NCI-H69 (cell line): ENCODE measurements around the gene KCNN3.

Source experiments
- DNase-seq: peaks from one replicate; lab custom pipeline; 2025; lab: John Stamatoyannopoulos, UW

Gene KCNN3

DNA sequence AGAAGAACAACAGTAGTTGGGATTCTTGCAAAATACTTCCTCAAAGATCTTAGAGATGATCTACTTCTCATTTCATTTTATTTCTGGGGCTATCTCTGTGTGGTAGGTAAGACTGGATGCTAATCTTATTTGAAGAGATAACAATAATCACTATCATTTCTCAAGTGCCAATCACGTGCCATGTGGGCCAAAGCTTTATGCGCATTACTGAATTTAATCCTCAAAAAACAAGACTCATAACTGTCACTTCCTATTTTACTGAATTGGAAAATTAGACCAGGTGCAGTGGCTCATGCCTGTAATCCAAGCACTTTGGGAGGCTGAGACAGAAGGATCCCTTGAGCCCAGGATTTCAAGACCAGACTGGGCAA lies 121.7 kb downstream of the KCNN3 start:
- DNase-seq = no peak

DNA sequence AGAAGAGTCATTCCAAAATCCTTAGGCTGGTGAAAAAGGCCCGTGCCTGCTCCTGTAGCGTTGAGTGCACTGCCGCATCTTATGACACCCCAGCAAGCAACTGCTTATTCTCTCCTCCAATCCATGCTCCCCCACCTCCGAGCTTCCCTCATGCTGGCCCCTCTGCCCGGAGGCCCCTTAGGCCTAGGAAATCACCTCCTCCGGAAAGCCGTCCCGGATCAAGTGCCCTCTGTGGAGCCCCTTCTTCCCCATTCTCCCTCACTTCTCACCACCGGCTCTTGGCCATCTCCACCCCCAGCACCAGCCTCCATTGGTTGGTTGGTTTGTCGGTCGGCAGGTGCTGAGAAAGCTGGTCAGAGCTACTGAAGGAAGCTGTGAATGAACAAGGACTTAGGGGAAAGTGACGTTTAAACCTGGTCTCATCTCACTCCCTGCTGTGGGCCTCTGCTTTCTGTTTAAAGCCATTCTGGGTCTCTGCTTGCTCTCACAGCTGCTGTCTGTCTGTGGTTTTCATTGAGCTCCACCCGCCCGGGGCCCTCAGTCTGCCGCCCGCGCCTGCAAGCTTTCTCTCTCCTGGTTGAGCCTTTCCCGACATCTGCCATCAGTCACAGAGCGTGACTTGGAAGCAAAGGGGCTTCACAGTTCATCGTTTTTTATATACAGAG lies 122.2 kb downstream of the KCNN3 start:
- peak; percentile 52 for DNase-seq

GRCh38 chr1:154747380-154747739 lies 122.7 kb downstream of the KCNN3 start:
- DNase-seq = no peak

DNA sequence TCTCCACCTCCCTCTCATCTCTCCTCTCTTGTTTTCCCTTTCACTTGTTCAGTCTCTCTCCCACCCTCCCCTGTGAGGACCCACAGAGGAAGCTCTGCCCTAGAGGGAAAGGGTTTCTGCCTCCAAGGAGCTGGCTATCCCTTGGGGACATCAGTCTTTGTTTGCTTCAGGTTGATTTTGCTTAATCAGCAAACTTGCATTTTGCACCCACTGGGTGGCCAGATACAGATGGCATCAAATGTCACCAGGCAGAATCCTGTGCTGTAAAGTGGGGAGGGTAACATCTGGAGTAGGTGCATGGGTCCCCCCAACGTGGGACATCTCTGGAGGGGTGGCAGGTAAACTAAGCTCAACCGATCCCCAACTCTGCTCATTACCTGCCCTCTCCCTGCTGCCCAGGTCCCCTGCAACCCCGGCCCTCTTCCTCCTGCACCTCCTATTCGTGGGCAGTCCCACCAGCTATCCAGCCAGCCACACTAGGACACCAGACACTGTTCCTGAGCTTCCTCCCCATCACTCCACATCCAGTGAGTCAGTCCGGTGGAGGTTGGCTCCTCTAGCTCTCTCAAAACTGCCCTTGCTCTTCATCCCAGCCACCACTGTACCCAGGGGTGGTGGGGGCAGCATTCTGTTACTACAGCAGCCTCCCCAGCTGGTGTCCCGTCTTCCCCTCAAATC lies 123.3 kb downstream of the KCNN3 start:
- DNase-seq = no peak

DNA sequence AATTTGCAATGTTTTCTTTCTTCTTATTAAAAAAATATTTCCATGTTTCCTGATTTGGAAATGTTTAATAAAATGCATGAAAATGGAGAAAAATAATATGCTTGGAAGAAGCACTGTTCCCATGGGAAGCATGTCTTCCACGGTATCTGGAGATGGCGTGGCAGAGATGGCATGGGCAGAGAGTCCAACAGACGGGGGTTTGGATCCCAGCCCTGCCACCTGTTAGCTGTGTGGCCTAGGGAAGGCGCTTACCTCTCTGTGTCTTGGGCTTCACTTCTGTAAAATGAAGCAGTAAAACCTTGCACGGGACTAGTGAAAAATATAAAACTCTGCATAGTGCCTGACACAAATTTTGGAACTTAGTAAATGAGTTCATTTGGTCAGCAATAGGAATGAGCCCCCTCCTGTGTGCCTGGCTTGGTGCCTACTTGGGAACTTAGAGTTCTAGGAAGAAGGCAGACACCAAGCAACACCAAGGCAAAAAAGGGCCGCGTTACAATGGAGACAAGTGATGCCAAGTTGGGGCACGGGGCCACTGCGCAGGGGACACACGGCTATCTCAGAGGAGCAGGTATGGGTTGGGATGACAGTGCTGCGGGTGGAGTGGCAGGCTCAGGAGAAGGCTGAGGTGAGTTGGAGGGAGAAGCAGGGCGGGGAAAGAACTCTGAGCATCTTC lies 124.2 kb downstream of the KCNN3 start:
- no peak for DNase-seq

DNA sequence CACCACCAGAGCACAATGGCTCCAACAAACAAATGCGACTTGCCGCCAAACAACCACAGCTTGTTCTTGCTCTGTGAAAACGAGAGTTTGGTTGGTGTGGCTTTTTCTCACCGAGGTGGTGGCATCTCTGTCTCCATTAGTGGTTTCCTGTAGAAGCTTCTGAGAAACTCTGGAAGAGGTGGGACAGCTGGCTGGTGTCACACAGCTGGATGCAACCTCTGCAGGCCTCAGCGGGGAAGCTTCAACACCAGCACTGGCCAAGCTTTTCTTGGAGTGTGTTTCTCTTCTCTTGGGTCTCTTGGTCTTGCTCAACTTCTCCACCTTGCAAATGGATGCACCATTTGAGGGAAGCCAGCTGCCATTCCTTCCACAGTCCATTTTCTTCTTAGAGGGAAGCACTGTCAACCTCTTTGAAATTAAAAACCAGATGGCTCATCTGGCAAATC lies 124.8 kb downstream of the KCNN3 start:
- no peak for DNase-seq

- DNase-seq = no peak
Measured at GRCh38 chr1:154744352-154745035, 125.6 kb downstream of the KCNN3 start.

DNA sequence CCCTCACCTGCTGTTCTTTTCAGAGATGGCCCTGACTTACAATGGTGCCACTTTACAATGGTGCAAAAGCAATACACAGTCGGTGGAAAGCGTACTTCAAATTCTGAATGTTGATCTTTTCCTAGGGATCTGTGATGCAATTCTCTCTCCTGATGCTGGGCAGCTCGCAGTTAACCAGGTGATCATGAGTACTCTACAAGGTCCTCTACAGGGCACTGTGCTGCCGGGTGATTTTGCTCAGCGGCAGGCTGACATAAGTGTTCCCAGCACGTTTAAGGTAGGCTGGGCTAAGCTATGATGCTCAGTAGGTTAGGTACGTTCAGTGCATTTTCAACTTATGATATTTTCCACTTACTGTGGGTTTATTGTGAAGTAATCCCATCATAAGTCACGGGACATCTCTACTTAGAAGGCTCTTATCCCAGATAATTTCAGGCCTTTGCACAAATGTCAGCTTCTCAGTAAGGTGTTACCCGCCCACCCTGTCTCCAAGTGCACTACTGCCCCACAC lies 126.5 kb downstream of the KCNN3 start:
- no peak for DNase-seq

GRCh38 chr1:154742606-154743005 lies 127.5 kb downstream of the KCNN3 start:
- DNase-seq = no peak

- DNase-seq = no peak
Measured at GRCh38 chr1:154741741-154742495, 128.2 kb downstream of the KCNN3 start.

DNA sequence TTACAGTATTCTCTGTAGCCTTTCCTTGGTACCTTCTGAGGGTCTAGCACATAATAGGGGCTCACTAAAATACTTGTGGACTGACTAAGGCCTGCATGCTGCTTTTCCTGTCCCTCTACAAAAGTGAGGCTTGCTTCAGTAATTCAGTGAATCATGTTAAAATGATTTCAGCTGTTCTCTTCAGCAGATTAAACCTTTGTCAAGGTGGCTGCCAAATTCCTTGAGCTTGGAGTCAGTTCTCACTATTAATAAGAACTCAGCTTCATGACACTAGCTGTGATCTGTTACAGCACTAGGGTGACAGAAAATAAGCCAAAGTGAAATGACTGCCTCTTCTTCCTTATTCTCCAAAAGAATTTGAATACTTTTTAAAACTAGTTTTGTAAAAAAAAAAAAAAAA lies 128.8 kb downstream of the KCNN3 start:
- DNase-seq = no peak

DNA sequence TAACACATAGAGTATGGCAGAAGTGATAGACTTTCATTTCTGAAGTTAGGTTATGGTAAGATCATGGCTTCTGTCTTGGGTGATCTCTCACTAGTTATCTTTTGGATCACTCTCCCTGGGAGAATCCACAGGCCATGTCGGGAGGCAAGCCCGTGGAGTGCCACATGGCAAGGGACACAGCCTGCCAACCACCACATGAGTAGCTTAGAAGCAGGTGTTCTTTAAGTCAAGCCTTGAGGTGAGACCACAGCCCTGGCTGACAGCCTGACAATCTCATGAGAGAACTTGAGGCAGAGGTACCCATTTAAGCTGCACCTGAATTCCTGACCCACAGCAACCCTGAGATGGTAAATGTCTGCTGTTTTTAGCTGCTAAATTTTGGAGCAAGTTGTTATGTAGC lies 130.4 kb downstream of the KCNN3 start:
- DNase-seq = no peak

GRCh38 chr1:154736841-154737240 lies 133.2 kb downstream of the KCNN3 start:
- no peak for DNase-seq

DNA sequence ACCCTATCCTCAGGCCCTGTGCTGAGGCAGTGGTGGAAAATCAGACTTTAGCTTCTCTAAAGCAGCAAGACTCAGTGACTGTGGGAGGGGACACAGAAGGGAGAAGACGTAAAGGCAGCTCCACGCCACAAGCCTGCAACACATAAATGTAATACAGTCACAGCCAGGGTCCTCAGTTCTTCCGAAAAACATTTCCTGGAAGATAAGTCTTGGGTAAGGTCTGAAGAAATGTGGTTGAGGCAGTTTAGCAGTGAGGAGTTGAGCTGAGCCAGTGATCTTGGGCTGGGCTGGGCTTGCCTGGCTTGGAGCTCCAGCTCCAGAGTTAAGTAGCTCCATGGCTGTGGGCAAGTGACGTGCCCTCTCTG lies 134.3 kb downstream of the KCNN3 start:
- DNase-seq = no peak

DNA sequence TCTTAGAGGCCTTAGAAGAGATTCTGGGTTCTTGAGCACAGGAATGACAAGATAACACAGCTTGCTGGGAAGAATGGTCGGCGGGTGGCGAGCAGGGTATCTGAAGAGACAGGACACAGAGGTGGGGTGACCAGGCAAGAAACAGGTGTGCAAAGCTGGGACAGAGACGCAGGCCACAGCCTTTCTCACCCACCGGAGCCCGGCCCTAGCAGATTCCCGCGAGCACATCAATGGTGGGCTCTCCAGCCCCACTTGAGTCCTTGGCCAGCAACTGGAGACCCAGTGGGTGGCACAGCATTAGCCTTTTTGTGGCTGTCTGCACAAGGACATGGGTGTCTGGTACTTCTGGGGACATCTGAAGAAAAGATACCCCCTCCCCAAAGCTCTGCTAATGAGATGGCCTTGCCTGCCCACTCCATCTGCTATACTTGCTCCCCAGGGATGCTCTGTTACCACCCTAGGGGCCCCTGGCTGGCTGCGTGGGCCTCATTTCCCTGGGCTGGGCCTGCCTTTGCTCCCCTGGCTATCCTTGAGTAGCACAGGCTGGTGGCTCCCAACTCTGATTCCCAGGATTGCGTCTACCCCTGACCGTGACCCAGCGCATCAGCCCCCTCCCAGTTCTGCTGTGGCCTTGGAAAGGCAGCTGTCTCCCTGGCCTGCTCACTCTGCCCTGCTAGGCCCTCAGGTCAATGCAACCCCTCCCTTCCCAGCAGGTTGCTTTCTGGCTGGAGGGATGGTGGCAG lies 134.8 kb downstream of the KCNN3 start:
- DNase-seq = no peak

DNA sequence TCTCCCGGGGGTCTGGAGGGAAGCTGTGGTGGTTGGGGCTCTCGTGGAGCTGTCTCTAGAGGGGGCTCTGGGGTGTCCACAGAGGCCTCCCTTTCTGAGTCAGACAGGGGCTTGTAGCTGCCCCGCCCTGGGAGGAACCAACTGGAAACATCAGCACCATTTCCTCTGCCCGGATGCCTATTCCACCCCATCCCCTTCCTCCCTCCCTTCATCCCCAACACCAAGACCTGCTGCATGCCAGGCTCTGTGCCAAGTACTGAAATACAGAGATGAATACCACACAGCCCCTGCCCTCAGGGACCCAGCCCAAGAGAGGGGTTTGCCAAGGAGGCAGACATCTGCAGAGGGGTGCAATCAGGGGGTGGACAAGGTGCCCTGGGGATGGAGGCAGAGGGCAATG lies 136.5 kb downstream of the KCNN3 start:
- peak; percentile 18 for DNase-seq

DNA sequence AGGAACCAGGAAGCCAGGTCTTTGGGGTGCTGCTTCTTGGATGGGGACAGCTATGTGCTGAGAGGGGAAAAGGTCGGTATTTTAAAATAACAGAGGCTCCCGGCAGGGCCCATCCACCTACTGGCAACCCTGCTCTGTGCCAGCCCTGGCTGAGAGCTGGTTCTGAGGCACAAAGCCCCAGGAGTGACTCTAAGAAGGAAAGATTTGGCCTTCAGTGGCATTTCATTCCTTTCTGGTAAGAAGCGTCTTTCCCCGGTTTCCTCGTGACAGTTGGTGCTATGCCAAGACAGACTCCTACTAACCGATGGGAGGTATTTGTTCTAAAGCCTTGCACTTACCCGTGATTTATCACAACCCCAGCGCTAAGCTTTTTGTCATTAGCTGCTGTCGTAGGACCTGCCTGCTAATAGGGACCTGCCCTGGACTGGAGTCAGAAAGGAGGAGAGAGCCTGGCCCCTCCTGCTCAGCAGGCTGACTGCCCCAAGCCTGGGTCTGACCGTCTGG lies 139.0 kb downstream of the KCNN3 start:
- peak; percentile 69 for DNase-seq

DNA sequence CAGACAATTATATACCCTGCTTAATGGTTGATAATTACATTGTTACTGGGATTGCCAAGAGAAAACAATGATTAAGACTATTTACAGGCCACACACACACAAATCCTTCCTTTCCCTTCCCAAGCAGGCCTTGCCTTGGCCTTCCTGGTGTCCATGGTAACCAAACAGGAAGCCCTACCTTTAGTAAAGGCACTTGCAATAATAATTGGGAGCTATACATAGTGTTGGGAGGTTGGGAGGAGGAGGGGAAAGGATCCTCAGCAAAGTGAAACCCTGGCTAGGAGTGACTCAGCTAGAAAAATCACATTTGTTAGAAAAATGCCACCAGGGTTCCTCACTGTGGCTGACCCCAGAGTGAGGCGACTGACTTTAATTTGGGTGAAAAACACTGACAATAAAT lies 139.8 kb downstream of the KCNN3 start:
- DNase-seq = peak; percentile 94

- peak; percentile 19 for DNase-seq
Measured at GRCh38 chr1:154729577-154729976, 140.5 kb downstream of the KCNN3 start.

DNA sequence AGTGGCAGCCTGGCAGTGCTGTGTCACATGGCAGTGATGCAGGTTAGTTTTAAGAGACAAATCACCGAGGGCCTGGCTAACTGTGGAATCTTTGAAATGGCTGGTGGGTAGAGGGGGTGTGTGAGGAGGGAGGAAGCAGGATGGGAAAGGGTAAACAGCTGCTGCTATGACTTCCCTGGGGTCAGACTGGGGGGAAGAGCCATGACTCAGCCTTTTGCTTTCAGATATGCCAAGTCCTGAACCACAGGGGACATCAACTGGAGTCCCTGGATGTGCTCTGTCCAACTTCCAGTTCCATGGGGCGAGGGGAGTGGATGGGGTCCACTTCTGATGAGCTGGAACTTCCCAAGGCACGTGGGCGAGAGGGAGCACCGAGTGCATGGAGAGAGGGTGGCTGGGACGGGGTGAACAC lies 141.0 kb downstream of the KCNN3 start:
- peak; percentile 68 for DNase-seq
